Brain microvascular endothelial cell (primary cell): Measurements from ENCODE around the gene NPAS4.
A peak's percentile ranks its signal among the peaks of the same experiment; 100 is the strongest.
"Not testable (repeated sequence)": the region's sequence is repeated elsewhere in the genome, so short reads cannot be mapped to it uniquely, and the experiment has no call there.

Experiments
- DNase-seq: peaks from one replicate; pipeline ENCODE4 v3.0.0-alpha.2; 2020
- H3K27ac ChIP-seq: fragments of 250-450 bp; sonication (Bioruptor Pico); 2 replicates; pipeline ENCODE4 v1.5.1; 2020; ENCODE audit warnings: mild to moderate bottlenecking, moderate library complexity
- H3K27me3 ChIP-seq: fragments of 250-450 bp; sonication (Bioruptor Pico); replicated peaks from 2 replicates; pipeline ENCODE4 v1.5.1; 2020; ENCODE audit warnings: mild to moderate bottlenecking
- H3K36me3 ChIP-seq: fragments of 250-450 bp; sonication (Bioruptor Pico); replicated peaks from 2 replicates; pipeline ENCODE4 v1.5.1; 2020; ENCODE audit warnings: mild to moderate bottlenecking
- H3K4me3 ChIP-seq: 2 replicates; pipeline ENCODE4 v1.5.1; 2011; ENCODE audit warnings: low read depth, mild to moderate bottlenecking, control low read depth, low read length, moderate library complexity
- CTCF ChIP-seq: IDR thresholded peaks from 2 replicates; pipeline ENCODE4 v1.5.1; 2011; ENCODE audit warnings: low read depth, mild to moderate bottlenecking, moderate library complexity, low read length, control low read depth, inconsistent platforms; ENCODE audit errors: missing control alignments
- in situ Hi-C: cut with HindIII; loops from 2 replicates; pipeline ENCODE4 v1.10.0; 2017; ENCODE audit warnings: low sequenced_read_pairs, low pct_ligation_motif_present

Gene NPAS4

GRCh38 chr11:66420671-66421476 lies at the start of gene NPAS4:
TSS of gene NPAS4 (plus strand) at chr11:66421035. CDS start at chr11:66421180, 145 bp downstream.
- Histone ChIP-seq H3K27ac (no peak within 1 kb of the TSS), H3K27me3 (peaks cover 16% of the 10 kb centered on the region), H3K36me3 (no peaks in the 10 kb centered on the region), H3K4me3 (no peak within 1 kb of the TSS)
- TF ChIP-seq CTCF, result no peak
- in situ Hi-C loops, result no loop called here
- no peak for DNase-seq

GRCh38 chr11:66371627-66372415 lies 49.0 kb upstream of the NPAS4 start, which contains the start of gene SLC29A2:
TSS of gene SLC29A2 (minus strand) at chr11:66371760. CDS start at chr11:66371591, 169 bp downstream.
- in situ Hi-C loops, result no loop called here

GRCh38 chr11:66373265-66373664 lies 47.6 kb upstream of the NPAS4 start:
- TF ChIP-seq CTCF, result no peak
- H3K4me3 ChIP-seq, result no peak overlapping the region
- H3K27me3 ChIP-seq, result no peaks in the 10 kb centered on the region
- H3K36me3 ChIP-seq, result no peaks in the 10 kb centered on the region
- H3K27ac ChIP-seq, result no peak overlapping the region
- DNase-seq, result no peak
- in situ Hi-C loops, result no loop called here

More at GRCh38 chr11:66371627-66372415, 49.0 kb upstream of the NPAS4 start, which contains the start of gene SLC29A2:
- TF ChIP-seq CTCF, result no peak
- Histone ChIP-seq H3K4me3 (peak within 1 kb of the TSS; percentile 65), H3K27me3 (no peaks in the 10 kb centered on the region), H3K36me3 (no peaks in the 10 kb centered on the region), H3K27ac (no peak within 1 kb of the TSS)
- DNase-seq, result no peak

- H3K27me3 ChIP-seq, H3K27ac ChIP-seq, in situ Hi-C loops, H3K36me3 ChIP-seq, H3K4me3 ChIP-seq, DNase-seq: not testable (repeated sequence)
These were observed 47.0 kb upstream of the NPAS4 start for GRCh38 chr11:66373690-66374287.

GRCh38 chr11:66380264-66380663 lies 40.6 kb upstream of the NPAS4 start:
- H3K36me3 ChIP-seq, H3K27ac ChIP-seq, in situ Hi-C loops, H3K4me3 ChIP-seq, DNase-seq, H3K27me3 ChIP-seq: not testable (repeated sequence)

- H3K27ac ChIP-seq, H3K4me3 ChIP-seq, H3K27me3 ChIP-seq, H3K36me3 ChIP-seq, in situ Hi-C loops, DNase-seq: not testable (repeated sequence)
These were observed 36.5 kb upstream of the NPAS4 start for GRCh38 chr11:66384316-66384715.
